ENCODE data around the gene LAT.

GRCh38 chr16:28974007-28974436 lies 10.8 kb upstream of the LAT start:
- no peak for TF ChIP-seq YY1 (IDR thresholded peaks at IDR 0.05; ENCODE audit: low read depth)
- no peak for TF ChIP-seq USF1 (IDR thresholded peaks at IDR 0.05)
- TF ChIP-seq RAD21 (IDR thresholded peaks at IDR 0.05; ENCODE audit: low read depth), result peak; percentile 40
- no peak for TF ChIP-seq CEBPB (IDR thresholded peaks at IDR 0.05)
- TF ChIP-seq REST (IDR thresholded peaks at IDR 0.05; ENCODE audit: low read depth), result no peak
- no peak for TF ChIP-seq TAF1 (IDR thresholded peaks at IDR 0.05; ENCODE audit: low read depth)
- TF ChIP-seq MAX (IDR thresholded peaks at IDR 0.05), result no peak
- no peak for TF ChIP-seq EP300 (IDR thresholded peaks at IDR 0.05; ENCODE audit: borderline replicate concordance)
- no peak for TF ChIP-seq FOXM1 (IDR thresholded peaks at IDR 0.05; ENCODE audit: borderline replicate concordance, low read depth)
- no peak for TF ChIP-seq ZBTB7A (IDR thresholded peaks at IDR 0.05; ENCODE audit: low read depth)
- TF ChIP-seq TCF12 (IDR thresholded peaks at IDR 0.05; ENCODE audit: low read depth), result no peak
